Trophoblast cell (in vitro differentiated cells and primary cell): ENCODE data around the gene ACTG1.

ENCODE experiments used
- DNase-seq, 2 donors: peaks; one replicate each; pipeline ENCODE4 v3.0.0-alpha.2; 2016
- H2AFZ ChIP-seq: 2 replicates; pipeline ENCODE4 v1.6.1; 2013; ENCODE audit warnings: low read length, moderate library complexity, mild to moderate bottlenecking; ENCODE audit not compliant: insufficient read depth, poor library complexity
- H2AK5ac ChIP-seq: 2 replicates; pipeline ENCODE4 v1.6.1; 2013; ENCODE audit warnings: mild to moderate bottlenecking, low read length
- H2BK120ac ChIP-seq: 2 replicates; pipeline ENCODE4 v1.6.1; 2013; ENCODE audit warnings: low read length, mild to moderate bottlenecking, moderate library complexity; ENCODE audit not compliant: insufficient read depth, poor library complexity
- H2BK12ac ChIP-seq: 2 replicates; pipeline ENCODE4 v1.6.1; 2013; ENCODE audit warnings: mild to moderate bottlenecking, low read length, moderate library complexity
- H2BK5ac ChIP-seq: 2 replicates; pipeline ENCODE4 v1.6.1; 2013; ENCODE audit warnings: low read length, low read depth, moderate library complexity, mild to moderate bottlenecking; ENCODE audit not compliant: poor library complexity
- H3K14ac ChIP-seq: 2 replicates; pipeline ENCODE4 v1.6.1; 2013; ENCODE audit warnings: mild to moderate bottlenecking, low read length
- H3K18ac ChIP-seq: 2 replicates; pipeline ENCODE4 v1.6.1; 2013; ENCODE audit warnings: mild to moderate bottlenecking, low read length
- H3K23ac ChIP-seq: 2 replicates; pipeline ENCODE4 v1.6.1; 2013; ENCODE audit warnings: low read length
- H3K27ac ChIP-seq: 2 replicates; pipeline ENCODE4 v1.5.1; 2013; ENCODE audit warnings: low read depth, mild to moderate bottlenecking, inconsistent platforms, low read length, moderate library complexity
- H3K27me3 ChIP-seq: 2 replicates; pipeline ENCODE4 v1.6.1; 2013; ENCODE audit warnings: inconsistent platforms, mild to moderate bottlenecking, low read length, moderate library complexity; ENCODE audit not compliant: insufficient read depth
- H3K36me3 ChIP-seq, 2 experiments: 1 replicate in 1 of 2; 2 replicates in 1 of 2; pipeline ENCODE4 v1.6.1; 2013; ENCODE audit warnings: low read length in 2 of 2, mild to moderate bottlenecking in 2 of 2, moderate library complexity in 1 of 2; ENCODE audit not compliant: insufficient read depth in 2 of 2, control insufficient read depth in 1 of 2
- H3K4ac ChIP-seq: 2 replicates; pipeline ENCODE4 v1.6.1; 2013; ENCODE audit warnings: low read depth, mild to moderate bottlenecking, low read length, moderate library complexity
- H3K4me1 ChIP-seq, 2 experiments: 1 replicate in 1 of 2; 2 replicates in 1 of 2; pipeline ENCODE4 v1.6.1; 2013; ENCODE audit warnings: low read length in 2 of 2, mild to moderate bottlenecking in 2 of 2, moderate library complexity in 1 of 2; ENCODE audit not compliant: insufficient read depth in 2 of 2, control insufficient read depth in 1 of 2
- H3K4me2 ChIP-seq: 2 replicates; pipeline ENCODE4 v1.6.1; 2013; ENCODE audit warnings: inconsistent platforms, mild to moderate bottlenecking, low read length, moderate library complexity
- H3K4me3 ChIP-seq: 2 replicates; pipeline ENCODE4 v1.5.1; 2013; ENCODE audit warnings: mild to moderate bottlenecking, low read depth, low read length, inconsistent platforms
- H3K79me1 ChIP-seq: one replicate; pipeline ENCODE4 v1.6.1; 2013; ENCODE audit warnings: low read length
- H3K79me2 ChIP-seq: 2 replicates; pipeline ENCODE4 v1.6.1; 2013; ENCODE audit warnings: low read length, mild to moderate bottlenecking; ENCODE audit not compliant: control insufficient read depth, insufficient read depth, poor library complexity
- H3K9ac ChIP-seq: 2 replicates; pipeline ENCODE4 v1.6.1; 2013; ENCODE audit warnings: mild to moderate bottlenecking, low read length
- H3K9me3 ChIP-seq: 2 replicates; pipeline ENCODE4 v1.6.1; 2013; ENCODE audit warnings: low read depth, mild to moderate bottlenecking, control low read depth, inconsistent platforms, low read length; ENCODE audit not compliant: insufficient read depth
- H4K12ac ChIP-seq: 2 replicates; pipeline ENCODE4 v1.6.1; 2013; ENCODE audit warnings: low read depth, mild to moderate bottlenecking, low read length, moderate library complexity
- H4K8ac ChIP-seq: 2 replicates; pipeline ENCODE4 v1.6.1; 2013; ENCODE audit warnings: low read depth, mild to moderate bottlenecking, low read length, moderate library complexity
- H4K91ac ChIP-seq: one replicate; pipeline ENCODE4 v1.6.1; 2013; ENCODE audit warnings: low read depth, mild to moderate bottlenecking, low read length, moderate library complexity
- WGBS: extraction: QIAGEN DNeasy Blood & Tissue Kit; methylation state at CpG from one replicate; pipeline ENCODE4 v1.1.7; 2013; ENCODE audit warnings: missing lambda C conversion rate; ENCODE audit not compliant: insufficient read length, insufficient coverage; ENCODE audit errors: extremely low coverage; 5-methylcytosine and 5-hydroxymethylcytosine counted together

Gene ACTG1

GRCh38 chr17:81517009-81517338, 4.4 kb upstream of the ACTG1 start:
- peak overlapping the region; percentile 97 for H4K91ac ChIP-seq
- H3K27ac ChIP-seq, result peak overlapping the region; percentile 16
- peak overlapping the region; percentile 28 for H3K4ac ChIP-seq
- peak overlapping the region; percentile 6 for H2BK5ac ChIP-seq
- peak overlapping the region; percentile 37 for H3K18ac ChIP-seq
- peaks cover 30% of the 10 kb centered on the region for H3K79me2 ChIP-seq
- H3K79me1 ChIP-seq, result peaks cover 41% of the 10 kb centered on the region
- H2AK5ac ChIP-seq, result peak overlapping the region; percentile 30
- H4K12ac ChIP-seq, result no peak overlapping the region
- H3K14ac ChIP-seq, result no peak overlapping the region
- DNase-seq, result no peak
- peak overlapping the region; percentile 89 for H3K4me2 ChIP-seq
- peaks cover 2% of the 10 kb centered on the region for H3K9me3 ChIP-seq
- peaks cover 37 to 44% of the 10 kb centered on the region in 2 experiments for H3K4me1 ChIP-seq
- H3K23ac ChIP-seq, result no peak overlapping the region
- H3K27me3 ChIP-seq, result no peaks in the 10 kb centered on the region
- no peak overlapping the region for H2BK120ac ChIP-seq
- no peak overlapping the region for H2BK12ac ChIP-seq
- no peak overlapping the region for H3K4me3 ChIP-seq
- H3K9ac ChIP-seq, result no peak overlapping the region
- no CpG with 5 or more reads among the region's 9 CpGs for WGBS
- H3K36me3 ChIP-seq, result peaks cover 3% of the 10 kb centered on the region in 2 experiments
- H2AFZ ChIP-seq, result no peak overlapping the region
- H4K8ac ChIP-seq, result no peak overlapping the region

- Histone ChIP-seq H3K4me2 (peak overlapping the region; percentile 89), H3K79me2 (peaks cover 36% of the 10 kb centered on the region), H3K18ac (peak overlapping the region; percentile 73), H3K14ac (peak overlapping the region; percentile 25), H4K8ac (peak overlapping the region; percentile 13), H2BK5ac (peak overlapping the region; percentile 43), H2BK12ac (peak overlapping the region; percentile 80), H3K36me3 (peaks cover 8 to 9% of the 10 kb centered on the region in 2 experiments), H3K27me3 (no peaks in the 10 kb centered on the region), H2BK120ac (peak overlapping the region; percentile 15), H4K12ac (no peak overlapping the region), H3K4me1 (peaks cover 37 to 44% of the 10 kb centered on the region in 2 experiments), H3K79me1 (peaks cover 43% of the 10 kb centered on the region), H3K23ac (no peak overlapping the region), H4K91ac (peak overlapping the region; percentile 97), H3K27ac (peak overlapping the region; percentile 13), H3K9ac (no peak overlapping the region), H2AFZ (no peak overlapping the region), H3K4me3 (peak overlapping the region; percentile 3), H3K4ac (peak overlapping the region; percentile 88), H2AK5ac (peak overlapping the region; percentile 61), H3K9me3 (peaks cover 3% of the 10 kb centered on the region)
- WGBS, result no CpG with 5 or more reads among the region's 4 CpGs
- DNase-seq, result no peak
Measured at GRCh38 chr17:81516439-81516838, 3.8 kb upstream of the ACTG1 start.

- Histone ChIP-seq H3K23ac (no peak overlapping the region), H4K91ac (peak overlapping the region; percentile 97), H3K27me3 (no peaks in the 10 kb centered on the region), H3K36me3 (peaks cover 17% of the 10 kb centered on the region in 2 experiments), H3K9me3 (peaks cover 6% of the 10 kb centered on the region), H3K4me2 (peak overlapping the region; percentile 89), H4K12ac (peak overlapping the region; percentile 65), H3K18ac (peak overlapping the region; percentile 82), H3K4me3 (peak overlapping the region; percentile 72), H4K8ac (peak overlapping the region; percentile 88), H3K27ac (peak overlapping the region; percentile 97), H2AFZ (peak overlapping the region; percentile 66), H3K9ac (peak overlapping the region; percentile 95), H3K79me2 (peaks cover 44% of the 10 kb centered on the region), H3K14ac (peak overlapping the region; percentile 99), H3K4me1 (peaks cover 37 to 44% of the 10 kb centered on the region in 2 experiments), H2BK5ac (peak overlapping the region; percentile 96), H2AK5ac (peak overlapping the region; percentile 99), H2BK120ac (peak overlapping the region; percentile 99), H3K79me1 (peaks cover 43% of the 10 kb centered on the region), H2BK12ac (peak overlapping the region; percentile 87), H3K4ac (peak overlapping the region; percentile 90)
- no CpG with 5 or more reads among the region's 19 CpGs for WGBS
- no peak for DNase-seq
Measured at GRCh38 chr17:81515530-81516041, 3.0 kb upstream of the ACTG1 start.

- Histone ChIP-seq H2AFZ (peak overlapping the region; percentile 86), H3K4me2 (peak overlapping the region; percentile 89), H3K4me1 (peaks cover 37 to 44% of the 10 kb centered on the region in 2 experiments), H3K79me2 (peaks cover 49% of the 10 kb centered on the region), H2BK5ac (peak overlapping the region; percentile 96), H3K79me1 (peaks cover 42% of the 10 kb centered on the region), H3K4me3 (peak overlapping the region; percentile 83), H3K4ac (peak overlapping the region; percentile 96), H2BK120ac (peak overlapping the region; percentile 99), H4K8ac (peak overlapping the region; percentile 97), H3K18ac (peak overlapping the region; percentile 94), H2BK12ac (no peak overlapping the region), H3K27ac (peak overlapping the region; percentile 97), H3K36me3 (peaks cover 22 to 24% of the 10 kb centered on the region in 2 experiments), H3K23ac (no peak overlapping the region), H2AK5ac (peak overlapping the region; percentile 99), H4K91ac (peak overlapping the region; percentile 97), H3K9ac (peak overlapping the region; percentile 95), H4K12ac (peak overlapping the region; percentile 93), H3K27me3 (no peaks in the 10 kb centered on the region), H3K14ac (peak overlapping the region; percentile 99), H3K9me3 (peaks cover 8% of the 10 kb centered on the region)
- no CpG with 5 or more reads among the region's 82 CpGs for WGBS
- peak; percentile 70 to 81 for DNase-seq
Measured at GRCh38 chr17:81514739-81515529, 2.3 kb upstream of the ACTG1 start.
